GM19240 (cell line): Measurements from ENCODE around the gene APBA3.

Experiments used
- DNase-seq: peaks from one replicate; pipeline ENCODE4 v3.0.0; 2011; ENCODE audit warnings: low spot score; ENCODE audit not compliant: insufficient read length

APBA3 gene

DNA sequence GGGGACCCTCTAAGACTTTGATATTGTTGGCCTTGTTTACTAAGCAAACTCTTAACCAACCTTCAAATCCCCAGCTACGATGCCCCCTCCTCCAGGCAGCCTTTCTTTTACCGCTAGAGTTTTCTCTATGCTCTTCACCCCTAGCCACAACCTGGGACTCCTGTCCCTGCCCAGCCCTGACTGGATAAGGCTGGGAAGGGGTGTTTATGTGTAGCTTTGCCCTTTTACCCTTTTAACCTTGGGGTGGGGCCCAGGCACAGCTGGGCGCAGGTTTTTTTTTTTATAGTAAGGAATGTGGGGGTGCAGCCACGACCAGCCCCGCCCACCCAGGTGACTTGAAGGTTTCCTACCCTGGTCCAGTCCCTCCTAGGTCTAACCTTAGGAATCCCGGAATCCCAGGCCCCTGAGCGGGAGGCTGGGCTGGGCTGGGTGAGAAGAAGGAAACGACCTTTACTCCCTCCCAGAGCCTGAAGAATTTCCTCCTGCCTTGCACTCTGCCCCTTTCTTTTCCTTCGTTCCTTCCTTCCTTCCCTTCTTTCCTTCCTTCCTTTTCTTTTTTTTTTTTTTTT is 41.1 kb downstream of the APBA3 start:
- no peak for DNase-seq

DNA sequence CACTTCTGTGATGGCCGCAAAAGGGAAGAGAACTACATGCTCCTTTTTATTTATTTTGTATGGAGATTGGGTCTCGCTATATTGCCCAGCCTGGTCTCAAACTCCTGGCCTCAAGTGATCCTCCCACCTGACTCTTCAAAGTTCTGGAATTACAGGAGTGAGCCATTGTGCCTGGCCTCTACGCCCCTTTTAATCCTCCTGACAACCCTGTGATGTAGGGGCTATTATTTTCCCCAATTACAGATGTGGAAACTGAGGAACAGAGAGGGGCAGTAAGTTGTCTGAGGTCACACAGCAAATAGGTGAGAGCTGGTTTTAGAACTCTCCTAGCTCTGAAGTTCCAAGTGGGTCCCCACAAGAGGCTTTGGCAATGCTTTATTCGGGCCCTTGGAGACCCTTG is 41.6 kb downstream of the APBA3 start:
- DNase-seq, result no peak

DNA sequence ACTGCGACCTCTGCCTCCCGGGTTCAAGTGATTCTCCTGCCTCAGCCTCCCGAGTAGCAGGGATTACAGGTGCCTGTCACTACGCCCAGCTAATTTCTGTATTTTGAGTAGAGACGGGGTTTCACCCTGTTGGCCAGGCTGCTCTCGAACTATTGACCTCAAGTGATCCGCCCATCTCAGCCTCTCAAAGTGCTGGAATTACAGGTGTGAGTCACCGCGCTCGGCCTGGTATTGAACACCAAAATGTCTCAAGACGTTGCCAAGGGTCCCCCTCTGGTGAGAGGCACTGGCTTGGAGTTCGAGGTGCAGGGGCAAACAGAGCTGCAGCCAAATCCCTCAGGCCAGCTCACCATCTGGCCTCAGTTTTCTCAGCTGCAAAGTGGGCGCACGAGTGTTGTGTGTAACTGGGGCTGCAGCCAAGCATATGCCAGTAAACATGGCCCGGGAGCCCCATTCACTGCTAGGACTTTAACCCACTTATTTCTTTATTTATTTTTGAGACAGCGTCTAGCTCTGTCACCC is 45.3 kb downstream of the APBA3 start:
- no peak for DNase-seq

DNA sequence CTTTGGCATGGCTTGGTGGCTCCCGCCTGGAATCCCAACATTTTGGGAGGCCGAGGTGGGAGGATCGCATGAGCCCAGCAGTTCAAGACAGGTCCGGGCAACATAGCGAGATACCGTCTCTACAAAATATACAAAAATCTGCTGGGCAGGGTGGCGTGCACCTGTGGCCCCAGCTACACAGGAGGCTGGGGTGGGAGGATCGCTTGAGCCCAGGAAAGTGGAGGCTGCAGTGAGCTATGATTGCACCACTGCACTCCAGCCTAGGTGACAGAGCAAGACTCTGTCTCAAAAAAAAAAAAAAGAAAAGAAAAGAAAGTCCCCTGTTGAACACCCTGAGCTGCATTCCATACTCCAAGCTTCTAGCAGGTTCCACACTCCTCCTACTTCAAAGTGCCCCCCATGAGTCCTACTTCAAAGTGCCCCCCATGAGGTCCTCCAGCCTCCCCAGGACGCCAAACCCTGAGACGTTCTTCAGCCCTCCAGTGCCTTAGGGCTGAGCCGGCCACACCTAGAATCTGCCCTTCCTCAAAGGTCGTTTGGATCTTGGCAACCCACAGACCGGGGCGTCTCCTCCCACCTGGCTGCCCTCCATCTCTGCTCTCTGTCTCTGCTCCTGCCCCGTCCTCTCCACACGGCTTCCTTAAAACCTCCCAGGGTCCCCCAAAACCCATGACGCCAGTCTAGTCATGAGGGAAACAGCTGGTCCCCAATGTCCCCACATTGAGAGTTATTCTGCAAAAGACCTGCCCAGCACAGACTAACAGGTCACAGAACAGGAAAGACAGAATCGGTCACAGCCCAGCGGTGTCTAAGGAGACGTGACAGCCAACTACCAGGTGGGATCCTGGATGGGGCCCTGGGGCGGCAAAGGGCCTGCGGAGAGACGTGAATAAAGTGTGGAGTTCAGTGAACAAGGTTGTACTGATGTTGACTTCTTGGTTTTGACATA is 48.6 kb downstream of the APBA3 start:
- no peak for DNase-seq

DNA sequence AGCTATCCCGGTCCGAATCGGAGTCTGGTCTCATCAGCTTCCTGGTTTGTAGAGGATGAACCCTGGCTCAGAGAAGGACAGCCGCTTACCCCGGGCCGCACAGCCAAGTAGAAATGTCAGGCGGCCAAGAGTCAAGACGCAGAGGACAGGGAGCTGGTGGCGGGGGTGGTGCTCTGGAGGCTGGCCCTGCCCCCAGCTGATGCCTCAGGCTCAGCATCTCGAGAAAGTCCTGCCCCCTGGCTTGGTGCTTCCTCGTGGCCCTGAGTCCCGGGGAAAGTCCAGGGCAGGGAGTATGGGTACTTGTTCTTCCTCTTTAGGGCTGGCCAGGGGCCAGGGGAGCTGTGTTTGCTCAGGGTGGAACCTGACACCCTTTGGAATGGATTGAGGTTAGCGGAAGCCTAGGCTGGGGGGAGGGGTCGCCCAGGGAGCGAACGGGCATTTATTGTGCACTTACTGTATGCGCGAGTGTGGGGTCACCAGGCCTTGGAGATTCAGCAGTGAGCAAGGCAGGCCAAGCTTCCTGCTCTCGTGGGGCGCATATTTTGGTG is 51.2 kb downstream of the APBA3 start:
- no peak for DNase-seq

DNA sequence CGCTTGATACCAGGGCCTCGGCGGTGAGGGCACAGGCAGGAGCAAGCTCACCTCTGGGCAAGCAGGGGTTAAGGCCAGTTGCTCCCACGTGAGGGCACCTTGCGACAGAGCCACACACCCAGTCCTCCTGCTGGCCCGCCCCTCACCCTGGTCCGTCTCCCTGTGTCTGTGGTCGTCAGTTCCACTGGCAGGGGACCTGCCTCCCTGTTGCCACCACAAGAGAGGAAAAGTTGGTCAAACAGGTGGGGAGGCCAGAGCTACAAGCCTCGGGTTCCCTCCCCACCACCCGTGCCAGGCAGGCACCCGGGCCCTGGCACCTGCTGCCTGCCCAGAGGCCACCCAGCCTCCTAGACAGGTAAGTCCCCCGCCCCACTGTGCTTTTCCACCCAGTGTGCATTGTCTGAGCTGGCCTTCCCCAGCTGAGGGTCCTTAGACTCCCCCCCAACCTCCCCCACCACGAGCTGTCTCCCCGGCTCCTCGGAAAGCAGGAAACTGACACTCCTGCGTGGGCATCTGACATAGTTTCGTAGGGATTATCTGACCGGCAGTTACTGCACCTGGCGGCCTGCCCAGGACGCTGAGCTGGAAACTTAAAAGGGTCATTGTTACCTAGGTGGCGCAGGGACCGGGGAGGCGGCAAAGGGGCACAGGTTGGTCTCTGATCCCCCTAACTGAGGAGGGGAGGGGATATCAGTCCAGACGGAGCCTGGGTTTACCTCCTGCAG is 53.1 kb downstream of the APBA3 start, which contains the start of gene TJP3:
Gene TJP3, plus strand, starts transcription at position 178 of the 725 bp plus-strand sequence. CDS start 20,049 bp downstream, outside the sequence.
- DNase-seq, result no peak

DNA sequence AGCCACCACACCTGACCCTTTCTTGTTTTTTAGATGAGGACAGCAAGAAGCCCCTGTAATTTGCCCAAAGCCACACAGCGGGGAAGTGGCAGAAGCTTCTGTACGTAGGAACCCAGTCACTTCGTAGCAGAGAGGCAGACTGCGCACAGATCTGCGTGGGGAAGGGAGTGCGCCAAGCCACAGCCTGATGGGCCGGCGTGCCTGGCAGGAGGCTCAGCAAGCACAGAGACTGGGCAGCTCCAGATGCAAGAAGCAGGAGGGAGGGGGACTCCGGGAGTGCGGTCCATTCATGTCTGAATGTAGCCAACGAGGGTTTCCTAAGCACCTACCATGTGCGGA is 53.7 kb downstream of the APBA3 start:
- DNase-seq, result no peak

DNA sequence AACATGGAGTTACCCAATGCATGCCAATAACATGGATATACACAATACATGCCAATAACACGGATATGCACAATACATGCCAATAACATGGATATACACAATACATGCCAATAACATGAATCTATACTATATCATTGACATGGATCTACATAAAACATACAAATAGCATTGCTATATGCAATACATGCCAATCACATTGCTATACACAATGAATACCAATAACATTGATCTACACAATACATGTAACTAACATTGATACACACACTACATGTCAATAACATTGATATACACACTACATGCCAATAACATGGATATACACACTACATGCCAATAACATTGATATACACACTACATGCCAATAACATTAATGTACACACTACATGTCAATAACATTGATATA is 60.3 kb downstream of the APBA3 start:
- no peak for DNase-seq
